Psoas muscle (tissue), 8 donors: ENCODE measurements around the gene GRM7. TPM values are rescaled to one million over a fixed set of nuclear protein-coding genes. Genes with fewer than 3 reads are reported as not detected.

Source experiments
- ATAC-seq, 4 donors: fragments of 200-7000 bp; cut with Tn5 transposase; one replicate each; pipeline ENCODE4 v1.9.1; 2020; ENCODE audit warnings: moderate library complexity in 3 of 4, mild to moderate bottlenecking in 2 of 4
- DNase-seq, 2 donors: peaks; one replicate each; pipeline ENCODE4 v3.0.0-alpha.2; 2020
- H3K27ac ChIP-seq: fragments of 200-600 bp; one replicate; pipeline ENCODE4 v1.8.0; 2022
- H3K27me3 ChIP-seq, 3 donors: fragments of 200-600 bp in 1 of 3; one replicate each; pipeline versions ENCODE4 v1.6.1 to v1.8.0; 2013 to 2022; ENCODE audit warnings: low read length in 2 of 3, mild to moderate bottlenecking in 2 of 3, moderate library complexity in 1 of 3; ENCODE audit not compliant: insufficient read depth in 3 of 3
- H3K36me3 ChIP-seq, 2 donors: fragments of 200-600 bp in 1 of 2; one replicate each; pipeline versions ENCODE4 v1.6.1 to v1.8.0; 2013 to 2022; ENCODE audit warnings: low read depth in 1 of 2, mild to moderate bottlenecking in 1 of 2, moderate library complexity in 1 of 2; ENCODE audit not compliant: insufficient read depth in 1 of 2
- H3K4me1 ChIP-seq: fragments of 200-600 bp; one replicate; pipeline ENCODE4 v1.8.0; 2022
- H3K4me3 ChIP-seq: fragments of 200-600 bp; one replicate; pipeline ENCODE4 v1.8.0; 2022; ENCODE audit warnings: mild to moderate bottlenecking
- H3K9me3 ChIP-seq: fragments of 200-600 bp; one replicate; pipeline ENCODE4 v1.8.0; 2022
- WGBS, 3 donors: extraction: QIAGEN DNeasy Blood & Tissue Kit; methylation state at CpG; one replicate each; pipeline versions ENCODE4 v1.1.6 to v1.1.7; 2013; 5-methylcytosine and 5-hydroxymethylcytosine counted together
- intact Hi-C, 2 donors: fragments of 100-400 bp; cut with DNase I; formaldehyde crosslinking; loops; one replicate each; pipeline versions ENCODE4 v1.11.0 to v1.14.2; 2022
- polyA plus RNA-seq, 3 donors: library from polyadenylated mRNA; stranded (reverse); fragments of 200-250 nt; gene quantifications; one replicate each; pipeline ENCODE4 v1.2.3, GENCODE V29; 2013
- total RNA-seq, 4 donors: library from RNA; stranded (reverse); fragmentation: NEBNext Ultra II Directional in 2 of 4; extraction: Animal tissue kit (Norgen Biotek cat#: 25700) in 2 of 4; gene quantifications; one replicate each; pipeline versions ENCODE4 v1.2.1 to v1.2.4, GENCODE V29; 2021 to 2023
- TF ChIP-seq, protein P1 (sequence below): fragments of 200-600 bp; IDR thresholded peaks from one replicate; pipeline ENCODE4 v1.8.0; 2022; ENCODE audit warnings: antibody characterized with exemption
- donor health status: healthy with polysubstance abuse.
- donor health status: DM: no; HTN: no; CAD: no; lungs with moderate emphysema.
- donor health status: Bipolar disorder and iron deficiency.
- donor health status: healthy.
- donor health status: DM: yes; HTN: yes; CAD: no.
- donor health status: DM: no; HTN: no; CAD: no.
- donor health status: DM: no; HTN: no; CAD: no.
- donor health status: DM: yes; HTN: yes; CAD: no.

GRM7 gene
- total and polyA plus RNA-seq, 7 donors, result 0.01 TPM; not detected in 6

DNA sequence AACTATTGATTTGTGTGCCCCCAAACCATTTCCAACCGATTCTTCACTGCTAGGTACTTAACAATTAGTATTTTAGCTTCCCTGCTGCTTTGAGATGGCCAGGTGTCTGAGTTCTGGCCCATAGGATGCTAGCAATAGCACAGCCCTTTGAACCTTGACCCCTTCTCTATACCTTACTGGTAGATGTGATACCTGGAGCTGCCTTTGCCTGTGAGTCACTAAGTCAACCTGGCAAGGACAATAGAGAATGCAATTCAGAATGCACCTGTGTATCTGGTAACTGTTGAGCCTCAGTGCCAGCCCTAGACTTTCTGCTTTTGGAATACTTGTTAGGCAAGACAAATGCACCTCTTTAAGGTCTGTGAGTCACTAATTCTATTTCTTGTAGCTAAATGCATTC is 467.4 kb downstream of the GRM7 start:
- Histone ChIP-seq H3K9me3 (no peaks in the 10 kb centered on the region), H3K4me1 (peaks cover 6% of the 10 kb centered on the region), H3K36me3 (no peaks in the 10 kb centered on the region), H3K27ac (no peak overlapping the region), H3K4me3 (no peak overlapping the region), H3K27me3 (no peaks in the 10 kb centered on the region)
- TF ChIP-seq, protein P1, sequence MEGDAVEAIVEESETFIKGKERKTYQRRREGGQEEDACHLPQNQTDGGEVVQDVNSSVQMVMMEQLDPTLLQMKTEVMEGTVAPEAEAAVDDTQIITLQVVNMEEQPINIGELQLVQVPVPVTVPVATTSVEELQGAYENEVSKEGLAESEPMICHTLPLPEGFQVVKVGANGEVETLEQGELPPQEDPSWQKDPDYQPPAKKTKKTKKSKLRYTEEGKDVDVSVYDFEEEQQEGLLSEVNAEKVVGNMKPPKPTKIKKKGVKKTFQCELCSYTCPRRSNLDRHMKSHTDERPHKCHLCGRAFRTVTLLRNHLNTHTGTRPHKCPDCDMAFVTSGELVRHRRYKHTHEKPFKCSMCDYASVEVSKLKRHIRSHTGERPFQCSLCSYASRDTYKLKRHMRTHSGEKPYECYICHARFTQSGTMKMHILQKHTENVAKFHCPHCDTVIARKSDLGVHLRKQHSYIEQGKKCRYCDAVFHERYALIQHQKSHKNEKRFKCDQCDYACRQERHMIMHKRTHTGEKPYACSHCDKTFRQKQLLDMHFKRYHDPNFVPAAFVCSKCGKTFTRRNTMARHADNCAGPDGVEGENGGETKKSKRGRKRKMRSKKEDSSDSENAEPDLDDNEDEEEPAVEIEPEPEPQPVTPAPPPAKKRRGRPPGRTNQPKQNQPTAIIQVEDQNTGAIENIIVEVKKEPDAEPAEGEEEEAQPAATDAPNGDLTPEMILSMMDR, result no peak
- intact Hi-C loops, result no loop called here
- WGBS, 3 donors, result 68 to 91% (median 79%) methylated on average over 1 of the region's 1 CpG
- DNase-seq, result no peak
- no peak for ATAC-seq

- 36 to 58% (median 42%) methylated on average over 2 of the region's 2 CpGs for WGBS, 3 donors
- no peaks in the 10 kb centered on the region for H3K9me3 ChIP-seq
- no peaks in the 10 kb centered on the region for H3K36me3 ChIP-seq
- DNase-seq (no peak), ATAC-seq (no peak)
- H3K27ac ChIP-seq, result no peak overlapping the region
- TF ChIP-seq, protein P1, result no peak
- no peaks in the 10 kb centered on the region for H3K27me3 ChIP-seq
- H3K4me3 ChIP-seq, result no peak overlapping the region
- H3K4me1 ChIP-seq, result no peaks in the 10 kb centered on the region
- intact Hi-C loops, result no loop called here
Observed at GRCh38 chr3:7332696-7333095, 471.8 kb downstream of the GRM7 start.

- intact Hi-C loops, result no loop called here
- Histone ChIP-seq H3K4me1 (no peaks in the 10 kb centered on the region), H3K4me3 (no peak overlapping the region), H3K27ac (no peak overlapping the region), H3K27me3 (no peaks in the 10 kb centered on the region), H3K9me3 (no peaks in the 10 kb centered on the region), H3K36me3 (no peaks in the 10 kb centered on the region)
- 66 to 74% (median 71%) methylated on average over 4 of the region's 4 CpGs for WGBS, 3 donors
- TF ChIP-seq, protein P1, result no peak
- ATAC-seq (no peak), DNase-seq (no peak)
Observed at GRCh38 chr3:7333125-7333524, 472.2 kb downstream of the GRM7 start.

- H3K4me1 ChIP-seq, result no peaks in the 10 kb centered on the region
- intact Hi-C loops, result no loop called here
- H3K9me3 ChIP-seq, result no peaks in the 10 kb centered on the region
- H3K4me3 ChIP-seq, result no peak overlapping the region
- H3K27me3 ChIP-seq, result no peaks in the 10 kb centered on the region
- TF ChIP-seq, protein P1, result no peak
- DNase-seq (no peak), ATAC-seq (no peak)
- no peaks in the 10 kb centered on the region for H3K36me3 ChIP-seq
- no peak overlapping the region for H3K27ac ChIP-seq
- WGBS, 3 donors, result 33 to 44% (median 39%) methylated on average over 2 of the region's 2 CpGs
Observed at GRCh38 chr3:7340795-7341194, 479.9 kb downstream of the GRM7 start.

DNA sequence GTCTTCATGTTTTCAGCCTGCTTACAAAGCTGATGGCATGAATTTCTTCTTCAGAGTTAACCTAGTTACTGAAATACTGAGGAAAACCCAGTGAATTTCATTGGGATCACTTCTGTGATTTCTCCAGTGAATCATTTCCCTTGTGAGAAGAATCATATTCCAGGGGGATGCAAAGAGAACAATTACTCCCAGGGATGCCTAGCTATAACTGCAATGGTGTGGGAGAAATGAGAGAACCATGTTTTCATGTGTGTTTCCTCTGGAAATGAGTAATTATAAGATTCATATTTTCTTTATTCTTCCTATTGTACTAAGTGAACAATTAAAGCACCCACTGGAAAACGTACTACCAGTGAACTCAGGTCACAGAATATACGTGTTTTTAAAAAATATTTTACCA is 485.4 kb downstream of the GRM7 start:
- H3K4me1 ChIP-seq, result no peaks in the 10 kb centered on the region
- no peak overlapping the region for H3K27ac ChIP-seq
- H3K36me3 ChIP-seq, result no peaks in the 10 kb centered on the region
- H3K27me3 ChIP-seq, result no peaks in the 10 kb centered on the region
- TF ChIP-seq, protein P1, result no peak
- intact Hi-C loops, result no loop called here
- no peaks in the 10 kb centered on the region for H3K9me3 ChIP-seq
- ATAC-seq (no peak), DNase-seq (no peak)
- H3K4me3 ChIP-seq, result no peak overlapping the region
- WGBS, 3 donors, result 74 to 84% (median 76%) methylated on average over 2 of the region's 2 CpGs
